Astrocyte of the spinal cord (primary cell): ENCODE data around the gene SEC22A.

Source experiments
- DNase-seq: peaks from one replicate; pipeline ENCODE4 v3.0.0; 2011; ENCODE audit warnings: low read depth, low spot score
- H3K4me3 ChIP-seq: 2 replicates; pipeline ENCODE4 v1.5.1; 2011; ENCODE audit warnings: low read depth, mild to moderate bottlenecking, low read length, moderate library complexity
- CTCF ChIP-seq: IDR thresholded peaks from 2 replicates; pipeline ENCODE4 v1.5.1; 2012; ENCODE audit warnings: low read depth, mild to moderate bottlenecking, low read length, inconsistent platforms
- in situ Hi-C: cut with HindIII; loops from 2 replicates; pipeline ENCODE4 v1.10.0; 2017; ENCODE audit warnings: low sequenced_read_pairs

SEC22A gene

GRCh38 chr3:123270818-123271217 lies 69.1 kb downstream of the SEC22A start:
- no peak for TF ChIP-seq CTCF
- no peak for DNase-seq
- in situ Hi-C loops = no loop called here
- no peak overlapping the region for H3K4me3 ChIP-seq

GRCh38 chr3:123271466-123272159 lies 69.9 kb downstream of the SEC22A start:
- in situ Hi-C loops = no loop called here
- H3K4me3 ChIP-seq = no peak overlapping the region
- DNase-seq = no peak
- no peak for TF ChIP-seq CTCF

- peak; percentile 12 for DNase-seq
- H3K4me3 ChIP-seq = no peak overlapping the region
- in situ Hi-C loops = no loop called here
Observed at GRCh38 chr3:123272547-123272946, 70.8 kb downstream of the SEC22A start.

GRCh38 chr3:123275691-123276090 lies 73.9 kb downstream of the SEC22A start:
- no peak for TF ChIP-seq CTCF
- DNase-seq = no peak
- in situ Hi-C loops = no loop called here
- no peak overlapping the region for H3K4me3 ChIP-seq

More at GRCh38 chr3:123272547-123272946, 70.8 kb downstream of the SEC22A start:
- TF ChIP-seq CTCF = no peak

GRCh38 chr3:123276346-123277006 lies 74.7 kb downstream of the SEC22A start:
- no peak for TF ChIP-seq CTCF
- in situ Hi-C loops = no loop called here
- DNase-seq = no peak
- no peak overlapping the region for H3K4me3 ChIP-seq

GRCh38 chr3:123277106-123277505 lies 75.4 kb downstream of the SEC22A start:
- no peak overlapping the region for H3K4me3 ChIP-seq
- TF ChIP-seq CTCF = no peak
- DNase-seq = no peak
- in situ Hi-C loops = no loop called here
